Activated CD8-positive, alpha-beta memory T cell treated with anti-CD3 and anti-CD28 coated beads for 36 hours (primary cell): ENCODE data around the gene GNAO1. TPM values are rescaled to one million over a fixed set of nuclear protein-coding genes. Genes with fewer than 3 reads are reported as not detected.

Experiments
- CTCF ChIA-PET: fragments of 350-600 bp; sonication (Branson Sonifier 250); formaldehyde crosslinking; loops from one replicate; lab custom pipeline; 2021; ENCODE audit warnings: antibody characterized with exemption; lab: Charles Lee
- POLR2A ChIA-PET: fragments of 350-600 bp; sonication (Branson Sonifier 250); formaldehyde crosslinking; loops from one replicate; lab custom pipeline; 2021; ENCODE audit warnings: antibody characterized with exemption; lab: Charles Lee
- total RNA-seq, 2 experiments: library from RNA; stranded (reverse); gene quantifications; one replicate each; pipeline ENCODE4 v1.2.3, GENCODE V29; 2021

Gene GNAO1
- total RNA-seq, 2 experiments from 2014 or later, result 4.9 to 5.2 TPM

GRCh38 chr16:56196381-56196780 lies 5.1 kb downstream of the GNAO1 start:
- CTCF ChIA-PET, result no interaction called here
- POLR2A ChIA-PET, result no interaction called here

GRCh38 chr16:56197192-56197992 lies 6.1 kb downstream of the GNAO1 start:
- ChIA-PET CTCF (no interaction called here), POLR2A (no interaction called here)

GRCh38 chr16:56198006-56198754 lies 6.9 kb downstream of the GNAO1 start:
- ChIA-PET POLR2A (no interaction called here), CTCF (interaction anchor here (0.7 to 1.5 kb wide), 2 partner anchors 19 to 158 kb away, joined by 3 read pairs; no protein-coding TSS in a partner anchor)

- CTCF ChIA-PET, result interaction anchor here (0.7 to 1.5 kb wide), 2 partner anchors 18 to 158 kb away, joined by 3 read pairs; no protein-coding TSS in a partner anchor
- POLR2A ChIA-PET, result interaction anchor here (1.4 kb wide), 1 partner anchor 9 kb away, joined by 3 read pairs; no protein-coding TSS in a partner anchor
Measured at GRCh38 chr16:56198755-56199114, 7.4 kb downstream of the GNAO1 start.

- ChIA-PET POLR2A (interaction anchor here (1.4 kb wide), 1 partner anchor 9 kb away, joined by 3 read pairs; no protein-coding TSS in a partner anchor), CTCF (interaction anchor here (1.5 kb wide), 1 partner anchor 157 kb away, joined by 3 read pairs; no protein-coding TSS in a partner anchor)
Measured at GRCh38 chr16:56199164-56199563, 7.9 kb downstream of the GNAO1 start.

- ChIA-PET CTCF (no interaction called here), POLR2A (no interaction called here)
Measured at GRCh38 chr16:56201030-56201429, 9.7 kb downstream of the GNAO1 start.

GRCh38 chr16:56202036-56202435 lies 10.7 kb downstream of the GNAO1 start:
- CTCF ChIA-PET, result interaction anchor here (0.9 to 1.5 kb wide), 3 partner anchors 9 to 31 kb away, joined by 3 to 5 read pairs (median 4); partner anchors contain the start of gene GNAO1
- POLR2A ChIA-PET, result no interaction called here

- ChIA-PET POLR2A (no interaction called here), CTCF (interaction anchor here (0.7 to 1.5 kb wide), 11 partner anchors 10 to 260 kb away, joined by 3 to 6 read pairs (median 3); partner anchors contain the start of gene GNAO1)
Measured at GRCh38 chr16:56203052-56203451, 11.8 kb downstream of the GNAO1 start.

GRCh38 chr16:56204816-56205215 lies 13.5 kb downstream of the GNAO1 start:
- ChIA-PET CTCF (no interaction called here), POLR2A (interaction anchor here (0.6 kb wide), 1 partner anchor 94 kb away, joined by 3 read pairs; no protein-coding TSS in a partner anchor)

- ChIA-PET POLR2A (no interaction called here), CTCF (interaction anchor here (0.7 to 1.2 kb wide), 2 partner anchors 111 to 174 kb away, joined by 3 read pairs; no protein-coding TSS in a partner anchor)
Measured at GRCh38 chr16:56206951-56207350, 15.7 kb downstream of the GNAO1 start.

GRCh38 chr16:56207421-56207820 lies 16.1 kb downstream of the GNAO1 start:
- ChIA-PET POLR2A (no interaction called here), CTCF (no interaction called here)

- ChIA-PET POLR2A (no interaction called here), CTCF (no interaction called here)
Measured at GRCh38 chr16:56211435-56211981, 20.2 kb downstream of the GNAO1 start.

GRCh38 chr16:56212144-56212543 lies 20.9 kb downstream of the GNAO1 start:
- ChIA-PET POLR2A (no interaction called here), CTCF (no interaction called here)

- ChIA-PET CTCF (interaction anchor here (0.6 kb wide), 1 partner anchor 221 kb away, joined by 3 read pairs; no protein-coding TSS in a partner anchor), POLR2A (no interaction called here)
Measured at GRCh38 chr16:56221995-56222394, 30.7 kb downstream of the GNAO1 start.

- POLR2A ChIA-PET, result no interaction called here
- CTCF ChIA-PET, result no interaction called here
Measured at GRCh38 chr16:56222474-56222997, 31.2 kb downstream of the GNAO1 start.

GRCh38 chr16:56225017-56225742 lies 33.9 kb downstream of the GNAO1 start:
- CTCF ChIA-PET, result interaction anchor here (1.4 kb wide), 1 partner anchor 281 kb away, joined by 3 read pairs; no protein-coding TSS in a partner anchor

GRCh38 chr16:56226187-56226586 lies 34.9 kb downstream of the GNAO1 start:
- ChIA-PET POLR2A (no interaction called here), CTCF (interaction anchor here (0.9 to 1.4 kb wide), 2 partner anchors 158 to 282 kb away, joined by 3 to 4 read pairs; no protein-coding TSS in a partner anchor)

More at GRCh38 chr16:56225017-56225742, 33.9 kb downstream of the GNAO1 start:
- POLR2A ChIA-PET, result no interaction called here

GRCh38 chr16:56226845-56227525 lies 35.7 kb downstream of the GNAO1 start:
- POLR2A ChIA-PET, result no interaction called here
- CTCF ChIA-PET, result interaction anchor here (0.5 to 0.7 kb wide), 2 partner anchors 21 to 1455 kb away, joined by 3 read pairs; no protein-coding TSS in a partner anchor
